Panc1 (cell line): ENCODE results near the gene CD6.

ENCODE experiments used
- POLR2AphosphoS5 ChIP-seq: IDR thresholded peaks from 2 replicates; pipeline ENCODE4 v1.6.1; 2012; ENCODE audit warnings: mild to moderate bottlenecking, low read depth, low read length, moderate library complexity
- TF ChIP-seq, protein P1 (sequence below): fragments of 450-650 bp; IDR thresholded peaks from 2 replicates; pipeline ENCODE4 v1.5.1; 2017; ENCODE audit warnings: mild to moderate bottlenecking
- TF ChIP-seq, protein P2 (sequence below), 2 experiments: IDR thresholded peaks; 2 replicates each; pipeline ENCODE4 v1.6.1; 2011 to 2012; ENCODE audit warnings: low read depth in 2 of 2, control low read depth in 1 of 2, low read length in 1 of 2, mild to moderate bottlenecking in 1 of 2, moderate library complexity in 1 of 2; ENCODE audit not compliant: insufficient read depth in 1 of 2

- no peak for TF ChIP-seq POLR2AphosphoS5
- TF ChIP-seq, protein P1, sequence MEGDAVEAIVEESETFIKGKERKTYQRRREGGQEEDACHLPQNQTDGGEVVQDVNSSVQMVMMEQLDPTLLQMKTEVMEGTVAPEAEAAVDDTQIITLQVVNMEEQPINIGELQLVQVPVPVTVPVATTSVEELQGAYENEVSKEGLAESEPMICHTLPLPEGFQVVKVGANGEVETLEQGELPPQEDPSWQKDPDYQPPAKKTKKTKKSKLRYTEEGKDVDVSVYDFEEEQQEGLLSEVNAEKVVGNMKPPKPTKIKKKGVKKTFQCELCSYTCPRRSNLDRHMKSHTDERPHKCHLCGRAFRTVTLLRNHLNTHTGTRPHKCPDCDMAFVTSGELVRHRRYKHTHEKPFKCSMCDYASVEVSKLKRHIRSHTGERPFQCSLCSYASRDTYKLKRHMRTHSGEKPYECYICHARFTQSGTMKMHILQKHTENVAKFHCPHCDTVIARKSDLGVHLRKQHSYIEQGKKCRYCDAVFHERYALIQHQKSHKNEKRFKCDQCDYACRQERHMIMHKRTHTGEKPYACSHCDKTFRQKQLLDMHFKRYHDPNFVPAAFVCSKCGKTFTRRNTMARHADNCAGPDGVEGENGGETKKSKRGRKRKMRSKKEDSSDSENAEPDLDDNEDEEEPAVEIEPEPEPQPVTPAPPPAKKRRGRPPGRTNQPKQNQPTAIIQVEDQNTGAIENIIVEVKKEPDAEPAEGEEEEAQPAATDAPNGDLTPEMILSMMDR = no peak
- TF ChIP-seq, protein P2, sequence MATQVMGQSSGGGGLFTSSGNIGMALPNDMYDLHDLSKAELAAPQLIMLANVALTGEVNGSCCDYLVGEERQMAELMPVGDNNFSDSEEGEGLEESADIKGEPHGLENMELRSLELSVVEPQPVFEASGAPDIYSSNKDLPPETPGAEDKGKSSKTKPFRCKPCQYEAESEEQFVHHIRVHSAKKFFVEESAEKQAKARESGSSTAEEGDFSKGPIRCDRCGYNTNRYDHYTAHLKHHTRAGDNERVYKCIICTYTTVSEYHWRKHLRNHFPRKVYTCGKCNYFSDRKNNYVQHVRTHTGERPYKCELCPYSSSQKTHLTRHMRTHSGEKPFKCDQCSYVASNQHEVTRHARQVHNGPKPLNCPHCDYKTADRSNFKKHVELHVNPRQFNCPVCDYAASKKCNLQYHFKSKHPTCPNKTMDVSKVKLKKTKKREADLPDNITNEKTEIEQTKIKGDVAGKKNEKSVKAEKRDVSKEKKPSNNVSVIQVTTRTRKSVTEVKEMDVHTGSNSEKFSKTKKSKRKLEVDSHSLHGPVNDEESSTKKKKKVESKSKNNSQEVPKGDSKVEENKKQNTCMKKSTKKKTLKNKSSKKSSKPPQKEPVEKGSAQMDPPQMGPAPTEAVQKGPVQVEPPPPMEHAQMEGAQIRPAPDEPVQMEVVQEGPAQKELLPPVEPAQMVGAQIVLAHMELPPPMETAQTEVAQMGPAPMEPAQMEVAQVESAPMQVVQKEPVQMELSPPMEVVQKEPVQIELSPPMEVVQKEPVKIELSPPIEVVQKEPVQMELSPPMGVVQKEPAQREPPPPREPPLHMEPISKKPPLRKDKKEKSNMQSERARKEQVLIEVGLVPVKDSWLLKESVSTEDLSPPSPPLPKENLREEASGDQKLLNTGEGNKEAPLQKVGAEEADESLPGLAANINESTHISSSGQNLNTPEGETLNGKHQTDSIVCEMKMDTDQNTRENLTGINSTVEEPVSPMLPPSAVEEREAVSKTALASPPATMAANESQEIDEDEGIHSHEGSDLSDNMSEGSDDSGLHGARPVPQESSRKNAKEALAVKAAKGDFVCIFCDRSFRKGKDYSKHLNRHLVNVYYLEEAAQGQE (IDR thresholded peaks at IDR 0.05; ENCODE audit: insufficient read depth in 1 of 2, low read depth in 2 of 2, low read length in 1 of 2) = no peak
Observed at GRCh38 chr11:60951606-60951903, 19.9 kb upstream of the CD6 start.
